ENCODE data around the gene C19orf25.

C19orf25 gene

GRCh38 chr19:1474765-1475351 lies 4.2 kb downstream of the C19orf25 start:
- no peak for DNase-seq

GRCh38 chr19:1474011-1474764 lies 4.8 kb downstream of the C19orf25 start:
- DNase-seq = no peak

DNA sequence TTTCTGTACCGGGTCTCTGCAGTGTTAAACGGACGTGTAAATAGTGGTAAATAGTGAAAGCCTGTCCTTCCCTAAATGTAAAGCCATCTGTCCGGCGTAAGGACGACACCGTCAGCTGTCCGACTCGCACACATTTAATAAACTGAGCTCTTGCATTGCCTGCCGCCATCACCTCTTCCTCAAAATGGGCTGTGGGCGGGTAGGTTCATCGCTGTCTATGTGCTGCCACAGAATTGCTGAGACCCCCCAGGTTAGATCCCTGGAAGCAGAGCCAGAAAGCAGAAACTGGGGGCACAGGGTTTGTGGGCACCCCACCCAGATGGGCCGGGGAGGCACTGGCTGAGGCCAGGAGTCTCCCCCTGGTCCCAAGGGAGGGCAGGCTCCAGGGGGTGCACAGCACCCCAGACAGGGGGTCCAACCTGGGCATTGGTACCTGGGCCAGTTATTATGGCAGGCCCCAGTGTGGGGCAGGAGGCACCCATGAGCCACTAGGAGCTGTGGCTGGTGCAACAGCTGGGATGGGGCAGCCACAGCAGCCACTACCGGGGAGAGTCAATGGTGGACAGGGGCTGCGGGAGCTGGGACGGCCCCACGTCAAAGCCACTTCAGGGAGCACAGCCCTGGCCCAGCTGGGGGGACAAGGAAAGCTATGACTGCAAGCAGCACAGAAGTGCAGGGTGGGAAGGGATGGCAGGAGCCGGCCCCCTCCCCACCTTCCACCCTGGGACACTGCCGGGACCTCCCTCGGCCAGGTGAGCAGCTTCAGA lies 5.7 kb downstream of the C19orf25 start:
- no peak for DNase-seq

DNA sequence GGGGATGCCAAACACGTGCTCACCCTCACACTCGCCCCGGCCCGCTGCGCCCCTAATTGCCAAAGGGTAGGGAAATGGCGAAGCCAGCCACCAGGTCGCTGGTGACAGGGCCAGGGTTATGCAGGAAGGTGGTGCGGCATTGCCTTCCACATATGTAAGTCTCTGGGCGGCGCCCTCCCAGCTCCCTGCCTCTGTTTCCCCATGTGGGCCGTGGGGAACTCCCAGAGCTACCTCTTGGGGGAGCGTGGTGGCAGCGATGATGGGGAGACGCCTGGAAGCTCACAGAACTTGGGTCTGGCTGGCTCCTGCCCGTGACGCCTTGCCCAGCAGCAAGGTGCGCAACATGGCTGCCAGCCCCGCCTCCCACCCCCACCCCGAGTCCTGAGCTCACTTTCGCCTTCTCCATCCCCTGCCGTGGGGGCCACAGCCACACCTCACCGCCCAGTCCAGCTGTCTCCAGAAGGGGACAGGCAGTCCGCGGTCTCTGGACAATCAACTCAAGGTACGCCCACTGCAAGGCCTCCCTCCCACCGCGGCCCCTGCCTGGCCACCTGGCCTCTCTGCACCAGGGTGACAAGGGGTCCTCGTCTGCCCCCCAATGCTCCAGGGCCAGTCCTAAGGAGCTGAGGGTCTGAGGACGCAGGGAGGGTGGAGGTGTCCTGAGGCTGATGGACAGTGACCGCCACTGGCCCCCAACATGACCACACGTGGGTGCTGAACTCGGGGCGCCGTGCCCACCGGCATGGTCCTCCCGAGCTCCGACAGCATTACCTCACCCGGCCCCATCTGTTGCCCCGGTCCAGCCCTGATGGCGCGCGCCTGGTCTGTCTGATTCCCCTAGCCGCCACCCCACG lies 6.6 kb downstream of the C19orf25 start:
- DNase-seq = no peak

DNA sequence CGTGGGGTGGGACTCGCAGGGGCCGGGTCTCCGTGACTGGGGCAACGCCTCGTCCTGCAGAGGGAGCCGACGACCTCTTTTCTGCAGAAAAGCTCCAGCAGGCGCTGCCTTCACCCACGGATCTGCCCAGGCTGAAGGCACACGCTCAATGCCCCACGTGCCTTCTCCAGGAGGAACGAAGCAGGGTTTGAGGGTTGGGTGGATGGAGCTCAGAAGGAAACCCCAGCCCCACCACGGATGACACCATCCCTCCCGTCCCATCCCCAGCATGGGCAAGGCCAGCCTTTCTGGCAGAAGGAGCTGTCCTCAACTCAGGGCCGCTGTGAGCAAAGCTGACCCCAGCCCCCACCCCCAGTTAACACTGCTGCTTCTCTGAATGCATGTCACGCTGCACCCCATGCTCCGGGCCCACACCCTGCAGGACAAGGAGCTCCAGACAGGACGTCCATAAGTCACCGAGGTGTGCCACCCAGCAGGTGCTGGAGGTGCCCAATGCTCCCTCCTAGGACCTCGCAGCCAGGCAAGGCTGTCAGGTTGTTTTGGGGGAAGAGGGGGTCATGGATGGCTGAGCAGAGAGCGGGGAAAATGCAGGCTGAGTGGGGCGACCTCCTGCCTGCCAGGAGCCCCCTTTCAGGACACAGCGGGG lies 7.4 kb downstream of the C19orf25 start:
- DNase-seq = no peak

DNA sequence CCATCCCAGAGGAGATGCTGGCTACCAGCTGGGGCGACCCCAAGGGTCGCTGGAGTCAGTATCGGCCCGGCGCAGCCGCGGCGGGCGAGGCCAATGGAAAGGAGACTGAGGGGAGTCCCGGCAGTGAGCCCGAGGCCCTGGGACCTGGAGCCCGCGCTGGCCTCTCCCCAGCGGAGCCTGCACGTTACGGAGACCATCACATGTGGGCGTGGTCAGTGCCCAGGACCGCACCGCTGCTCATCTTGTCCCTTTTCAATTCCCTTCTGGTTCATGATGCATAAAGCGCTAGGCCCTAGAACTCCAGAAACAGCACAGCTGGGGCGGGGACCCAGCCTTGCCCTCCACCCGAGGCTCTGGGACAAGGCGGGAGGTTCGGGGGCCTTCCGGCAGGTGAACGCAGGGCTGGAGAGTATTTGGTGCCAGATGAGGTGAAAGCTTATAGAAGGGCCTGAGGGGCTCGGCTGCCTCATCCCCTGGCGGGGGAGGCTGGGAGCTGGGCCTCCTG lies 8.0 kb downstream of the C19orf25 start:
- DNase-seq = peak in 1 of 2 donors; percentile 49

- DNase-seq = peak; percentile 75 to 81
These were observed 8.6 kb downstream of the C19orf25 start for GRCh38 chr19:1470305-1471009.

GRCh38 chr19:1470055-1470304 lies 9.0 kb downstream of the C19orf25 start:
- no peak for DNase-seq

DNA sequence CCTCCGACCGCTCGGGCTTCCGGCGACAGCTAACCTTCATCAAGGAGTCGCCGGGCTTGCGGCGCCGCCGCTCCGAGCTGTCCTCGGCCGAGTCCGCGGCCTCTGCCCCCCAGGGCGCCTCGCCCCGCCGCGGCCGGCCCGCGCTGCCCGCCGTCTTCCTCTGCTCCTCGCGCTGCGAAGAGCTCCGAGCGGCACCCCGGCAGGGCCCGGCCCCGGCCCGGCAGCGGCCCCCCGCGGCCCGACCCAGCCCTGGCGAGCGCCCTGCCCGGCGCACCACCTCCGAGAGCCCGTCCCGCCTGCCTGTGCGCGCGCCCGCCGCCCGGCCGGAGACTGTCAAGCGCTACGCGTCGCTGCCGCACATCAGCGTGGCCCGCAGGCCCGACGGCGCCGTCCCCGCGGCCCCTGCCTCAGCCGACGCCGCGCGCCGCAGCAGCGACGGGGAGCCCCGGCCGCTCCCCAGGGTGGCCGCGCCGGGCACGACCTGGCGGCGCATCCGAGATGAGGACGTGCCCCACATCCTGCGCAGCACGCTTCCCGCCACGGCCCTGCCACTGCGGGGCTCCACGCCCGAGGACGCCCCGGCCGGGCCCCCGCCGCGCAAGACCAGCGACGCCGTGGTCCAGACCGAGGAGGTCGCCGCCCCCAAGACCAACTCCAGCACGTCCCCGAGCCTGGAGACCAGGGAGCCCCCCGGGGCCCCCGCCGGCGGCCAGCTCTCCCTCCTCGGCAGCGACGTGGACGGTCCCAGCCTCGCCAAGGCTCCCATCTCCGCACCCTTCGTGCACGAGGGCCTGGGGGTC lies 9.6 kb downstream of the C19orf25 start:
- DNase-seq = peak in 1 of 2 donors; percentile 50

DNA sequence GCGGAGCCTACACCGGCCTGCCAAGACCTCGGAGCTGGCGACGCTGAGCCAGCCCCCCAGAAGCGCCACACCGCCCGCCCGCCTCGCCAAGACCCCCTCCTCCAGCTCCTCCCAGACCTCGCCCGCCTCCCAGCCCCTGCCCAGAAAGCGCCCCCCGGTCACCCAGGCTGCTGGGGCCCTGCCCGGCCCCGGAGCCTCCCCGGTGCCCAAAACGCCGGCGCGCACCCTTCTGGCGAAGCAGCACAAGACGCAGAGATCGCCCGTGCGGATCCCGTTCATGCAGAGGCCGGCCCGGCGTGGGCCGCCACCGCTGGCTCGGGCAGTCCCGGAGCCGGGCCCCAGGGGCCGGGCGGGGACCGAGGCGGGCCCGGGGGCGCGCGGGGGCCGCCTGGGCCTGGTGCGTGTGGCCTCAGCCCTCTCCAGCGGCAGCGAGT lies 10.2 kb downstream of the C19orf25 start:
- peak; percentile 53 to 64 for DNase-seq

DNA sequence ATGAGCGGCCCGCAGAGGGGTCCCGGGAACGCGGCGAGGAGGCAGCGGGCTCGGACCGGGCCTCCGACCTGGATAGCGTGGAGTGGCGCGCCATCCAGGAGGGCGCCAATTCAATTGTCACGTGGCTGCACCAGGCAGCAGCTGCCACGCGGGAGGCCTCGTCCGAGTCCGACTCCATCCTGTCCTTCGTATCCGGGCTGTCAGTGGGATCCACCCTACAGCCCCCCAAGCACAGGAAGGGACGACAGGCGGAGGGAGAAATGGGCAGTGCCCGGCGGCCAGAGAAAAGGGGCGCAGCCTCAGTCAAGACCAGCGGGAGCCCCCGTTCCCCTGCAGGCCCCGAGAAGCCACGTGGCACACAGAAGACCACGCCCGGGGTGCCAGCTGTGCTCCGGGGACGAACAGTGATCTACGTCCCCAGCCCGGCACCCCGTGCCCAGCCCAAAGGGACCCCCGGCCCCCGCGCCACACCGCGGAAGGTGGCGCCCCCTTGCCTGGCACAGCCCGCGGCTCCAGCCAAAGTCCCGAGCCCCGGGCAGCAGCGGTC lies 10.7 kb downstream of the C19orf25 start:
- DNase-seq = no peak

GRCh38 chr19:1467490-1468273 lies 11.3 kb downstream of the C19orf25 start:
- no peak for DNase-seq

- no peak for DNase-seq
These were observed 11.9 kb downstream of the C19orf25 start for GRCh38 chr19:1467215-1467489.

GRCh38 chr19:1466461-1467214 lies 12.4 kb downstream of the C19orf25 start:
- no peak for DNase-seq

GRCh38 chr19:1466018-1466460 lies 13.0 kb downstream of the C19orf25 start:
- DNase-seq = no peak

DNA sequence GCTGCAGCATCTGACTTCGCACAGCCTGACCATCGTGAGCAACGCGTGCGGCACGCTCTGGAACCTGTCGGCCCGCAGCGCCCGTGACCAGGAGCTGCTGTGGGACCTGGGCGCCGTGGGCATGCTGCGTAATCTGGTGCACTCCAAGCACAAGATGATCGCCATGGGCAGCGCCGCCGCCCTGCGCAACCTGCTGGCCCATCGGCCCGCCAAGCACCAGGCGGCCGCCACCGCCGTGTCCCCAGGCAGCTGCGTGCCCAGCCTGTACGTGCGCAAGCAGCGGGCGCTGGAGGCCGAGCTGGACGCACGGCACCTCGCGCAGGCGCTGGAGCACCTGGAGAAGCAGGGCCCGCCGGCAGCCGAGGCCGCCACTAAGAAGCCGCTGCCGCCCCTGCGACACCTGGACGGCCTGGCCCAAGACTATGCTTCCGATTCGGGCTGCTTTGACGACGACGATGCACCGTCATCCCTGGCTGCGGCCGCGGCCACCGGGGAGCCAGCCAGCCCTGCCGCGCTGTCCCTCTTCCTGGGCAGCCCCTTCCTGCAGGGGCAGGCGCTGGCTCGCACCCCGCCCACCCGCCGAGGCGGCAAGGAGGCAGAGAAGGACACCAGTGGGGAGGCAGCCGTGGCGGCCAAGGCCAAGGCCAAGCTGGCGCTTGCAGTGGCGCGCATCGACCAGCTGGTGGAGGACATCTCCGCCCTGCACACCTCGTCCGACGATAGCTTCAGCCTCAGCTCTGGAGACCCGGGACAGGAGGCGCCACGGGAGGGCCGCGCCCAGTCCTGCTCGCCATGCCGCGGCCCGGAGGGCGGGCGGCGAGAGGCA lies 13.6 kb downstream of the C19orf25 start:
- DNase-seq = no peak

GRCh38 chr19:1461862-1462261 lies 17.2 kb downstream of the C19orf25 start:
- no peak for DNase-seq
